AG08396 (cell line): Measurements from ENCODE around the gene USP13.
"Not testable (repeated sequence)": the region's sequence is repeated elsewhere in the genome, so short reads cannot be mapped to it uniquely, and the experiment has no call there.

ENCODE experiments used
- DNase-seq: peaks from one replicate; pipeline ENCODE4 v3.0.0; 2012; ENCODE audit warnings: low spot score, mixed read lengths

USP13 gene, protein sequence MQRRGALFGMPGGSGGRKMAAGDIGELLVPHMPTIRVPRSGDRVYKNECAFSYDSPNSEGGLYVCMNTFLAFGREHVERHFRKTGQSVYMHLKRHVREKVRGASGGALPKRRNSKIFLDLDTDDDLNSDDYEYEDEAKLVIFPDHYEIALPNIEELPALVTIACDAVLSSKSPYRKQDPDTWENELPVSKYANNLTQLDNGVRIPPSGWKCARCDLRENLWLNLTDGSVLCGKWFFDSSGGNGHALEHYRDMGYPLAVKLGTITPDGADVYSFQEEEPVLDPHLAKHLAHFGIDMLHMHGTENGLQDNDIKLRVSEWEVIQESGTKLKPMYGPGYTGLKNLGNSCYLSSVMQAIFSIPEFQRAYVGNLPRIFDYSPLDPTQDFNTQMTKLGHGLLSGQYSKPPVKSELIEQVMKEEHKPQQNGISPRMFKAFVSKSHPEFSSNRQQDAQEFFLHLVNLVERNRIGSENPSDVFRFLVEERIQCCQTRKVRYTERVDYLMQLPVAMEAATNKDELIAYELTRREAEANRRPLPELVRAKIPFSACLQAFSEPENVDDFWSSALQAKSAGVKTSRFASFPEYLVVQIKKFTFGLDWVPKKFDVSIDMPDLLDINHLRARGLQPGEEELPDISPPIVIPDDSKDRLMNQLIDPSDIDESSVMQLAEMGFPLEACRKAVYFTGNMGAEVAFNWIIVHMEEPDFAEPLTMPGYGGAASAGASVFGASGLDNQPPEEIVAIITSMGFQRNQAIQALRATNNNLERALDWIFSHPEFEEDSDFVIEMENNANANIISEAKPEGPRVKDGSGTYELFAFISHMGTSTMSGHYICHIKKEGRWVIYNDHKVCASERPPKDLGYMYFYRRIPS

GRCh38 chr3:179652447-179653095, at the start of gene USP13:
TSS of gene USP13 (plus strand) at chr3:179653040. CDS start at chr3:179653226, 186 bp downstream.
- peak; percentile 88 for DNase-seq

DNA sequence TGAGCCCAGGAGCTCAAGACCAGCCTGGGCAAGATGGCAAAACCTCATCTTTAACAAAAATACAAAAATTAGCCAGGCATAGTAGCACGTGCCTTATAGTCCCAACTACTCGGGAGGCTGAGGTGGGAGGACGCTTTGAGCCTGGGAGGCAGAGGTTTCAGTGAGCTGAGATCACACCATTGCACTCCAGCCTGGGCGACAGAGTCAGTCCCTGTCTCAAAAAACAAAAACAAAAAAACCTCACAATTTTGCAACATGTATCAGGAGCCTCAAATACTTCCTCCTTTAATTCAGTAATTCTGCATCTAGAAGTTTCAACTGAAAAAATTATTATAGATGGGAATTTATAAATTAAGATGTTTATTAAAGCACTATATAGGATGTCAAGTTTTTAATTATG, 49.5 kb upstream of the USP13 start:
- no peak for DNase-seq

GRCh38 chr3:179603831-179604230, 49.0 kb upstream of the USP13 start:
- DNase-seq: no peak

- DNase-seq: peak; percentile 92
Observed at GRCh38 chr3:179604321-179605078, 48.3 kb upstream of the USP13 start, which contains the start of the genes MRPL47 and NDUFB5. TSS of gene MRPL47 (minus strand) at chr3:179604638. CDS start at chr3:179604624, 14 bp downstream. TSS of gene NDUFB5 (plus strand) at chr3:179604794. CDS start at chr3:179604816, 22 bp downstream.

DNA sequence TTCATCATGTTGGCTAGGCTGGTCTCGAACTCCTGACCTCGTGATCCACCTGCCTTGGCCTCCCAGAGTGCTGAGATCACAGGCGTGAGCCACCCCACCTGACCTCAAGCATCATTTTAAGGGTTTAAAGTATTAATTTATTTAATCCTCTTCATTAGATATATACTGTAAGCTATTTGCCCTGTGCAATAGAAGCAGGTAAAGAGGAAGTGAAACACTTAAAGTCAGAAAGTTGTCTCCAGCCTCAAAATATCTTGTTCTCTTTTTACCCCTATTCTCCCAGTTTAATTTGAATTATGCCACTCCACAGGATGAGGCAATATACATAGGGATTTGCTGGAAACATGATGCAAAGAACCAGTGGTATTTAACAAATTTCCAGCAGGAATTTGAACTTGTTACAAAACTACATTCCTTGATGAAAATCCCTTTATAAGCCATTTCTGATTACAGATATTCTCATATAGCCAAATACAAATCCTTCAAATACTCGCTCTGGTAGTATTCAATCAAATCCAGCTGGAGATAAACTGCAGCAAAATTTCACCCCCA, 46.2 kb upstream of the USP13 start:
- no peak for DNase-seq

DNA sequence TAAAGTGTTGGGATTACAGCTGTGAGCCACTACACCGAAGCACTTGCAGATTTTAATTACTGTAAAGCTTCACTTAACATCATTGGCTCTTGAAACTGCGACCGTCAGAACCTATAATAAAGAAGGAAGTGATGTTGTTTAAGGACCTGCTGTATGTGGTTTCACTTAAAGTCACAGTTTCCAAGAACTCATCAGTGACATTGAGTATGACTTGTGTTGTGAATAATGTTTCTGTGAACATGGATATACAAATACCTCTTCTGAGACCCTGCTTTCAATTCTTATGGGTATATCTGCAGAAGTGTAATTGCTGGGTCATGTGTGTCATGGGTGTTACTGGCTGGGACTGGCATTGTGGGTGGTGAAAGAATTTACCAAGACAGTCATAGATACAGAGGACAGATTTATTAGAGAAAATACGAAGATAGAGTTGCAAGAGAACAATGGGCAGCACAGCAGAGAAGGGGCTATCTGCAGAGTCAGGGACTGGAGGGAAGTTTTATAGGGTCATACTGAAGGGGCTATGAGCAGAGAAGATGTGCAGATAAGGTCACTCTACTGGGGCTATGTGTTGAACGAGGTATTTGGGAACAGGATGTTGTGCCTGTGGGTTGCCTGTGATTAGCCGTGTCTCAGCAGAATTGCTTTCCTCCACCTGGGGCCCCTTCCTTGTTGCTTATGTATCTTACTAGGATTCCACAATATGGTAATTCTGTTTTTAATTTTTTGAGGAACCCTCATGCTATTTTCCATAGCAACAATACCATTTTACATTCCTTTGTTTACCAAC, 43.7 kb upstream of the USP13 start:
- DNase-seq: no peak

DNA sequence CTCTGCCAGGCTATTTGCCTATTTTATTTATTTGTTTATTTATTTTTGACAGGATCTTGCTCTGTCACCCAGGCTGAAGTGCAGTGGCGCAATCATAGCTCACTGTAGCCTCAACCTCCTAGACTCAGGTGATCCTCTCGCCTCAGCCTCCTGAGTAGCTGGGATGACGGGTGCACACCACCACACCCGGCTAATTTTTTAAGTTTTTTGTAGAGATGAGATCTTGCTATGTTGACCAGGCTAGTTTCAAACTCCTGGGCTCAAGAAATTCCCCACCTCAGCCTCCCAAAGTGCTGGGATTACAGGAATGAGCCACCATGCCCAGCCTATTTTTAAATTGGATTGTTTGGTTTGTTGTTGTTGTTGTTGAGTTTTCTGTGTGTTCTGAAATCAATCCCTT, 42.8 kb upstream of the USP13 start:
- no peak for DNase-seq

DNA sequence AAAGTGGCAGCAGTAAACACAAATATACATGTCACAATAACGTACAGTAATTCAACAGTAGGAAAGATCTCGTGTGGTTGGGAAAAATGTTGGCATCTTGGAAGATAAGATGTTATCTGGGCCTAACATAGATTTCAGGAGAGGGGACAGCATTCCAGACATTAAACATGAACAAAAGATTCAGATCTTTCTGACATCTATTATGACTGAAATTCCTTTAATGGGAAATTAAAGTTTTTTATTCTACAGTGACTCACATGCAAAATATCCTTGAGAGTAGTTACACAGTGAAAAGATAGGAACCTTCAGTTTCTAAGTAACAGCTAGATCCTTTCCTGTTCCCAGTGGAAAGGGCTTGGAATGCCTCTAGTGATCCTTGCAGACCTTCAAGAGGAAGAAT, 39.0 kb upstream of the USP13 start:
- DNase-seq: peak; percentile 12

DNA sequence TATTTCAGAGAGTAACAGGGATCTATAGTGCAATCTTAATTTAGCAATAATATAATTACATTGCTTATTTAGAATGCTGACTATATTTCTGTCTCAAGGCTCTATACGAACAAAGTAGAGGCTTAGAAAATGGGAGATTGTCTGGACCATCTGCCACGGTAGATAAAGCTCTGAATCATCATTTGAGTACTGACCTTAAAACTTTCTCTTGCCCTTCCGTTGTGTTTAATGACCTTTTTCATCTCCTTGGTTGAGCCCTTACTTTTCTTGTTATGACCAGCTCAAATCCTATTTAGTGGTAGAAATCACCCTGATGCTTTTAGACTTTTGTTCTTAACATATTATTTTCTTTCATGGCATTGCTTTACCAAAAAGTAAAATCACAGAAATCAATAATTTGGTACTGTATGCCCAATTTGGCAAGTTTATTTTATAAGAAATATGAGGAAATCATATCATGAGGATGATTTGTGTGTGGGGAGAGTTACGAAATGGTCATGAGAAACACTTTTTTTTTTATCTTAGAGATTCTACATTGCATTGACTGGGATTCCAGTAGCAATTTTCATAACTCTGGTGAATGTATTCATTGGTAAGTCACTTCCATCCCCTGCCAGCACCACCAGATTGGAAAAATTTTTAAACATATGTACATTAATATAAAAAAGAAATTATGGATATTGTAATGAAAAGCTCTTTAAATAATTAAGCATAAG, 37.2 kb upstream of the USP13 start:
- no peak for DNase-seq

DNA sequence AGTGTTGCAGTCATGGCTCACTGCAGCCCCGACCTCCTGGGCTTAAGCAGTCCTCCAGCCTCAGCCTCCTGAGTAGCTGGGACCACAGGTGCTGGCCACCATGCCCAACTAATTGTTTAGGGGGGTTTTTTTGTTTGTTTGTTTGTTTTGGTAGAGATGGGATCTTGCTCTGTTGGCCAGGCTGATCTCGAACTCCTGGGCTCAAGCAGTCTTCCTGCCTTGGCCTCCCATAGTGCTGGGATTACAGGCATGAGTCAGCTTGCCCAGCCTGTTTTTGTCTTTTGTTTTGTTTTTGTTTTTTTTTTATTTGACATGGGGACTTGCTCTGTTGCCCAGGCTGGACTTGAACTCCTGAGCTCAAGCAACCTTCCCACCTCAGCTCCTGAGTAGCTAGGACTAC, 30.8 kb upstream of the USP13 start:
- DNase-seq: no peak

DNA sequence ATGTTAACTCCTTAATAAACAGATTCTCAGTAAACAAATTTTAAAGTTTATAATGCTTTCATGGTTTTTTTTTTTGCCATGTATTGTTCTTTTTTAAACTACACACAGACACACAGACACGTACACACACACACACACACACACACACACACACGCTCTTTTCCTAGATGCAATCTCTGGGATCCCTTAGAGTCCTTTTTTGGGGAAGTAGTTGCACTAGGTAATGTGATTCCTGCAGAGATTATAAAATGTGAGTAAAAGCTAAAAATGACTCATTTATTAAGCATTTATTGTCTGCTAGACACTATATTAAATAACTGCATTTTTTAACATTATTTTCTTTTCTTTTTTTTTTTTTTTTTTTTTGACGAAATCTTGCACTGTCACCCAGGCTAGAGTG, 28.4 kb upstream of the USP13 start:
- no peak for DNase-seq

- DNase-seq: no peak
Observed at GRCh38 chr3:179630753-179631451, 21.9 kb upstream of the USP13 start.

- no peak for DNase-seq
Observed at GRCh38 chr3:179640469-179640868, 12.4 kb upstream of the USP13 start.

GRCh38 chr3:179642871-179643270, 10.0 kb upstream of the USP13 start:
- DNase-seq: no peak

GRCh38 chr3:179643837-179644236, 9.0 kb upstream of the USP13 start:
- DNase-seq: not testable (repeated sequence)

GRCh38 chr3:179646177-179646576, 6.7 kb upstream of the USP13 start:
- no peak for DNase-seq

- DNase-seq: no peak
Observed at GRCh38 chr3:179651687-179652446, 973 bp upstream of the USP13 start.

DNA sequence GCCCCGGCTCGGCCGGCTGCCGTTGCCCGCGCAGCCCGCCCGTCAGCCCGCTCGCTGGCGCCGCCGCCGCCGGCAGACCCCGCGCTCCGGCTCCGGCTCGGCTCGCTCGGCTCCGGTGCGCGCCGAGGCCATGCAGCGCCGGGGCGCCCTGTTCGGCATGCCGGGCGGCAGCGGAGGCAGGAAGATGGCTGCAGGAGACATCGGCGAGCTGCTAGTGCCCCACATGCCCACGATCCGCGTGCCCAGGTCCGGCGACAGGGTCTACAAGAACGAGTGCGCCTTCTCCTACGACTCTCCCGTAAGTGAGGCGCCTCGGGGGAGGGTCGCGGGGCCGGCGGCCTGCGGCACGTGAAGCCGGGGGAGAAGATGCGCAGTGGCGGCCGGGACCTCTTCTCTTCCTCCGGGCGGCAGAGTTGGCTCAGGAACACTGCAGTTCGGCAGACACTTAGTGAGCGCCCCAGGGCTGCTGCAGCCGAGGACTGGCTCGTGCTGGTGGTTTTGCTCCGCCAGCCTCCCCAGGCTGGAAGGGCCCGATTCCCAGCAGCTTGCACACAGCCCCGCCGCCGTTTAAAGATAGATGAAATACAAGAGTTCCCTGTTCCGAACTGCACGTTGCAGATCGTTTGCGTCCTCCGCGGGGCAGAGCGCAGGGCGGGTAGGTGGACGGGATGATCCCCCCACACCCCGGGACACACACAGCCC, 407 bp downstream of the USP13 start:
- DNase-seq: peak; percentile 78
